ENCODE measurements around the gene INPP5J. TPM values are rescaled to one million over a fixed set of nuclear protein-coding genes. Genes with fewer than 3 reads are reported as not detected.

The INPP5J gene
- total and polyA plus RNA-seq, 11 donors = 8.4 to 23.1 (median 19.5) TPM

DNA sequence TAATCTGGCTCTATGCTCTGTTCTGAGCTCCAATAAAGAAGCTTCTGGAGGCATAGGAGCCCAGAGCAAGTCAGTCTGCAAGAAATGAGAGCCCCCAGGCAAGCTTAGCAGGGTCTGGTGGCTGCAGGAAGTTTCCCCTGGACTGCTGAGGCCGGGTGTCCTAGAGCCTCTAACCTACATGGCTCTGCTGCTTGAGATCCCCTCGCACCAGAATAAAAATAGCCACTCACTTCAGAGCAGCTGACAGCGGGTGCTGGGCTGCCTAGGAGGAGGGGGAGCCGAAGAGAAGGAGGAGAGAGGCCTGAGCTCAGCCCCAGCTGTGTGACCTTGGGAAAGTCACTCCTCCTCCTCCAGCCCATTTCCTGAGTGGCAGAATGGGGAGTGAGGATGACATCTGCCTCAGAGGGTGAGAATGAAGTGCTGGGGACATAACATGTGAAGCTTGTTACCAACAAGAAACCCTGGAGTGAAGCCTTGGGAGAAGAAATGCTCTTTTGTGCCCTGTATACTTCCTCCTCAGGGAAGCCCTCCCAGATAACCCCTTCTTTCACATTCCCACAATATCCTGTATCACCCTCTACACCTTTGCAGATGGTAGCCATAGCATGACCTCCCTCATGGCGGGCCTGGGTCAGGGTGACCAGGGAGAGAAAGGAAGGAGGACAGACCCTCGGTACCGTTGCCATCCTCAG is 3.6 kb upstream of the INPP5J start:
- intact Hi-C loops (cut with DNase I) = loop anchor here in 2 of 10 donors (10.0 kb wide), 1 partner anchor 116 kb away; no protein-coding TSS in a partner anchor
- peak overlapping the region; percentile 58 to 94 (median 88) for H3K27ac ChIP-seq
- H3K4me1 ChIP-seq = peaks cover 0 to 51% (median 21%) of the 10 kb centered on the region in 12 donors
- H3K9me3 ChIP-seq = no peaks in the 10 kb centered on the region
- TF ChIP-seq, protein P1, sequence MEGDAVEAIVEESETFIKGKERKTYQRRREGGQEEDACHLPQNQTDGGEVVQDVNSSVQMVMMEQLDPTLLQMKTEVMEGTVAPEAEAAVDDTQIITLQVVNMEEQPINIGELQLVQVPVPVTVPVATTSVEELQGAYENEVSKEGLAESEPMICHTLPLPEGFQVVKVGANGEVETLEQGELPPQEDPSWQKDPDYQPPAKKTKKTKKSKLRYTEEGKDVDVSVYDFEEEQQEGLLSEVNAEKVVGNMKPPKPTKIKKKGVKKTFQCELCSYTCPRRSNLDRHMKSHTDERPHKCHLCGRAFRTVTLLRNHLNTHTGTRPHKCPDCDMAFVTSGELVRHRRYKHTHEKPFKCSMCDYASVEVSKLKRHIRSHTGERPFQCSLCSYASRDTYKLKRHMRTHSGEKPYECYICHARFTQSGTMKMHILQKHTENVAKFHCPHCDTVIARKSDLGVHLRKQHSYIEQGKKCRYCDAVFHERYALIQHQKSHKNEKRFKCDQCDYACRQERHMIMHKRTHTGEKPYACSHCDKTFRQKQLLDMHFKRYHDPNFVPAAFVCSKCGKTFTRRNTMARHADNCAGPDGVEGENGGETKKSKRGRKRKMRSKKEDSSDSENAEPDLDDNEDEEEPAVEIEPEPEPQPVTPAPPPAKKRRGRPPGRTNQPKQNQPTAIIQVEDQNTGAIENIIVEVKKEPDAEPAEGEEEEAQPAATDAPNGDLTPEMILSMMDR (IDR thresholded peaks at IDR 0.05) = no peak
- peak in 1 of 2 donors; percentile 66 for TF ChIP-seq POLR2A (IDR thresholded peaks at IDR 0.05)
- peak in 4 of 5 donors; percentile 66 to 82 (median 74) for DNase-seq
- no peaks in the 10 kb centered on the region for H3K36me3 ChIP-seq
- H3K4me3 ChIP-seq = no peak overlapping the region
- H3K27me3 ChIP-seq = no peaks in the 10 kb centered on the region
- peak; percentile 83 to 91 (median 90) for ATAC-seq
- 41 to 46% (median 44%) methylated on average over 7 of the region's 7 CpGs for WGBS, 4 donors

DNA sequence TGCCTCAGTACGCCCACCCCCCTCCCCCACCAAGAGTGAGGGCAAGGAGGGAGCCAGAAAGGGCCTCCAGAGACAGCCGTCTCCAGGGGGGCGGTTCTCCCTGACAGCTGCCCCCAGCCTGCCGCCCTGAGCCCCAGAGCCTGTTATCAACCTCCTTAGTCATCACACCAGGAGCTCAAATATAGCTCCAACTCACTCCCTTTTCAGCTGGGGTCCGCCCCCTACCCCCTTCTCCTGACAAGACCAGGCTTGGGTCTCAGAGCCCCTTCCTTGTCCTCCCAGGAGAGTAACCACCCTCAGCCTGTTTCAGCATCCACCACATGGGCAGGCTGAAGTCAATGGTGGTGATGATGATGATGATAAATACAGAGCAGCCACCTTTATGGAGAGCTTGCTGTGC is 2.5 kb upstream of the INPP5J start:
- peaks cover 0 to 53% (median 21%) of the 10 kb centered on the region in 12 donors for H3K4me1 ChIP-seq
- H3K27ac ChIP-seq = peak overlapping the region in 11 of 12 donors; percentile 37 to 94 (median 88)

DNA sequence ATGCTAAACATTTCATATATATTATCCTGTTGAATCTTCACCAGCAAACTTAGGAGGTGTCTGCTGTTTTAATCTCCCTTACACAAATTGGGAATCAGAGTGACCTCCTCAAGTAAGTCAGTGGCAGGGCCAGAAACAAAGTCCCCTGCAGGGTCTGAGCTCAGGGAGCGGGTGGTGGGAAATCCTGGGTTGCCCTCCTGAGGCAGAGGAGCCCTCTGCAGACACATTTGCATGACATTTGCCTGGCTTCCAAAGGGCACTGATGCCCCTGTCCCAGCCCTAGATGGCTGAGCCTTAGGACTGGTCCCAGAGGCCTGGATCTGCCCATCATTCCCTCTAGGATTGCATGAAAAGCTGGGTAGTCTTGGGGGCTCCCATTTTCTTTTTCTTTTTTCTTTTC is 2.1 kb upstream of the INPP5J start:
- ATAC-seq (no peak), DNase-seq (no peak)
- H3K27me3 ChIP-seq = no peaks in the 10 kb centered on the region
- H3K4me1 ChIP-seq = peaks cover 0 to 53% (median 21%) of the 10 kb centered on the region in 12 donors
- H3K36me3 ChIP-seq = no peaks in the 10 kb centered on the region
- H3K9me3 ChIP-seq = no peaks in the 10 kb centered on the region
- intact Hi-C loops (cut with DNase I) = no loop called here
- TF ChIP-seq, protein P1 (IDR thresholded peaks at IDR 0.05) = no peak
- no peak for TF ChIP-seq POLR2A (IDR thresholded peaks at IDR 0.05)
- 92 to 100% (median 95%) methylated on average over 1 of the region's 1 CpG for WGBS, 4 donors
- H3K4me3 ChIP-seq = no peak overlapping the region
- peak overlapping the region in 7 of 12 donors; percentile 83 to 94 (median 89) for H3K27ac ChIP-seq

More for the DNA sequence above, 2.5 kb upstream of the INPP5J start:
- no peaks in the 10 kb centered on the region for H3K9me3 ChIP-seq
- TF ChIP-seq, protein P1 (IDR thresholded peaks at IDR 0.05) = no peak
- no peak for TF ChIP-seq POLR2A (IDR thresholded peaks at IDR 0.05)
- 43 to 86% (median 54%) methylated on average over 1 to 5 of the region's 5 CpGs for WGBS, 4 donors
- no peaks in the 10 kb centered on the region for H3K36me3 ChIP-seq
- no peak overlapping the region for H3K4me3 ChIP-seq
- ATAC-seq (no peak), DNase-seq (no peak)
- intact Hi-C loops (cut with DNase I) = no loop called here
- no peaks in the 10 kb centered on the region for H3K27me3 ChIP-seq

DNA sequence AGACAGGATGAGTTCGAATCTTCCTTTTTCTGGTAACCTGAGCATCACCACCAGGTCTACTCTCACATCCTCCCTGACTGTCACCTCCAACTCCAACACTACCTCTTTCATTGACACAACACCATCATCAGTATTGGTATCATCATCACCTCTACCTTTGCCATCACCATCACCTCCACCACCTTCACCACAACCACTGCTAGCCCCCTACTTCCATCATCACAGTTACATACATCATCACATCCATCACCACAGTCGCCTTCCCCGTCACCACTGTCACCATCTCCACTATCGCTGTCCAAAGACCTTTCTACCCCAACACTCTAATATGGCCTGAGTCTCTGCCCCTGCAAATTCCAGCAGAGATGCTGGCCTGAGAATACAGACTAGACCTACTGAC is 1.4 kb upstream of the INPP5J start:
- Histone ChIP-seq H3K36me3 (no peaks in the 10 kb centered on the region), H3K4me3 (no peak overlapping the region), H3K9me3 (no peaks in the 10 kb centered on the region), H3K4me1 (peaks cover 0 to 53% (median 21%) of the 10 kb centered on the region in 12 donors), H3K27ac (peak overlapping the region in 9 of 12 donors; percentile 75 to 89 (median 81)), H3K27me3 (no peaks in the 10 kb centered on the region)
- intact Hi-C loops (cut with DNase I) = no loop called here
- no peak for ATAC-seq
- DNase-seq = no peak
- WGBS, 4 donors = 93 to 95% (median 94%) methylated on average over 4 of the region's 4 CpGs
- TF ChIP-seq POLR2A (IDR thresholded peaks at IDR 0.05) = no peak
- TF ChIP-seq, protein P1 (IDR thresholded peaks at IDR 0.05) = no peak

Data from heart left ventricle (tissue), 16 donors.